ENCODE measurements around the gene EPHX1.

EPHX1 gene

DNA sequence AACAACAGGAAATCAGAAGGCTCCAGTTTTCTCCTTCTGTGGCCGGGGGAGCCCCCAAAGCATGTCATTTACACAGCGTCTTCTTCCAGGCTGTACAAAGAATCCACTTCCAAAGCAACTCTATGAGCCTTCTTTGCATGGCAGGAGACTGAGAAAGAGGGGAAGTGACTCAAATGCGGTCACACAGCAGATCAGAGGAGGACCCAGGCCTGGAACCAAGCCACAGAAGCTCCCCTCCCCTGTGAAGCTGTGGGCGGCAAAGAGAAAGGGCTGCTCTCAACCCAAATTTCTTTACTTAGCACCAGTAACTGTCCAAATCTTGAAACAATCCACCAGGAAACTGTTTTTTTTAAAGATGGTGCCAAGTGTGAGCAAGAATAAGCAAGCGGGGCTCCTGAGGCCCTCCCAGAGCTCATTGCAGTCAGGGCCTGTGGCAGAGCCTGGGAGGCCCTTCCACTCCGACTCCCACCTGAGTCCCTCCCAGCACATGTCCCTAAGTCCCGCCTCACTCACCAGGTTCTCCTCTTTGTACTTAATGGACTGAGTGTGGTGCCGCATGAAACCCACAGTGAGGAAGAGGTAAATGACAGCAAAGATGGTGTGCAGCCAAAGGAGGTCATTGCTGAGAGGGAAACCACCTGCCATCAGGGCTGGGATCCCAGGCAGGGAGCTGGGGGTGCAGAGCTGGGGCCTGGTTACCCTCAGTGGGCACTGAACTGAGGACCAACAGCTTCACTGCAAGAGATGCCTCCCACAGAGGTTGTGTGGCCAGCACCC is 56.3 kb downstream of the EPHX1 start:
- DNase-seq, result no peak

GRCh38 chr1:225866981-225867380 is 57.1 kb downstream of the EPHX1 start:
- no peak for DNase-seq

GRCh38 chr1:225868631-225869330 is 58.9 kb downstream of the EPHX1 start:
- no peak for DNase-seq

- DNase-seq, result no peak
Measured at GRCh38 chr1:225870911-225871310, 61.0 kb downstream of the EPHX1 start.

- no peak for DNase-seq
Measured at GRCh38 chr1:225871359-225872074, 61.6 kb downstream of the EPHX1 start.

DNA sequence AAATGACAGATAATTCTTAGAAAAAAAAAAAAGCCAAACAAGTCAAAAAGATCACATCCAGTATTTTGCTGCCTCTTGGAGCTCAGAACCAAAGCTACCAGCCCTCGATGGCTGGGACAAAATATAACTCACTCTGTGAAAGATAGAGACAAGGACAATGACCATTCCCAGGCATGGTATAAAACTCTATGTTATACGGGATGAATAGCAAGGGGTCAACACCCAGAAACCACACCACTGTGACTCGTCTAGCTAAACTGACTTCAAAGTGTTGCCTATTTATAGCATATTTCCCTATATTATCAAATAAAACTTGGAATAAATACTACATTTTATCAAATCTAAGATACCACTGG is 62.1 kb downstream of the EPHX1 start:
- no peak for DNase-seq

GRCh38 chr1:225873281-225873850 is 63.4 kb downstream of the EPHX1 start:
- no peak for DNase-seq

GRCh38 chr1:225874431-225874830 is 64.5 kb downstream of the EPHX1 start:
- DNase-seq, result no peak

DNA sequence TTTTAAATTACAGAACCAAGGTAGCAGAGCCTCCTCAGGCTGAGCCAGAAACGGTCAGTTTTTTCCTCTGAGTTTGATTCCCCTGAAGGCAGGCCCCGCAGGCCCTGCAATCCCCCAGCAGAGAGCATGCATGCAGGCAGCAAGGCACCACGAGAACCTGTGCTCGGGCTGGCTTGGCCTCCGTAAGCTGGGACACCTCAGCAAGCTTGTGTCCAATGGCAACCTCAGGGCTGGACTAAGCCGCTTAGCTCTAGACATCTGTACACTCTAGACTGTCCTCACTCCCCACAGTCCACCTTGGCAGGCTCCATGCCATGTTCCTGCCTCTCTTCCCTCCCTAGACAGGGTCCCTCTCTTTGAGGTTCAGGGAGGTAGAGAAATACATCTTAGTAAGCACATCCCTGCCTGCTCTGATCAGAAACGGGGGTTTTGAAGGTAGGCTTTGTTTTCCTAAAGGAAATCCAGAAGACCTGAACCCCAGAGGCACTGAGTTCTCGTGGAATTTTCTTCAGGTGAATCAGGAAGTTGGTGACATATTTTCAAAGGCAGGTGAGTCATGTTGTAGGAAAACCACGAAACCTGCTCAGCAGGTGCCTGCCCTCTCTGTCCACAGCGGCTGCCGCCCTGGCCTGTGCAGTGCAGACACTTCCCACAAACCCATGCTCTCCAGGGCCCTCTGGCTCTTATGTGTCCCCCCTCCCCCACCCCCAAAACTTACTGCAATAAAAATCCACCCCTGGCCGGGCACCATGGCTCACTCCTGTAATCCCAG is 65.3 kb downstream of the EPHX1 start:
- no peak for DNase-seq

GRCh38 chr1:225876900-225877510 is 67.1 kb downstream of the EPHX1 start:
- DNase-seq, result no peak

- no peak for DNase-seq
Measured at GRCh38 chr1:225877580-225877979, 67.7 kb downstream of the EPHX1 start.

GRCh38 chr1:225878282-225878681 is 68.4 kb downstream of the EPHX1 start:
- DNase-seq, result no peak

DNA sequence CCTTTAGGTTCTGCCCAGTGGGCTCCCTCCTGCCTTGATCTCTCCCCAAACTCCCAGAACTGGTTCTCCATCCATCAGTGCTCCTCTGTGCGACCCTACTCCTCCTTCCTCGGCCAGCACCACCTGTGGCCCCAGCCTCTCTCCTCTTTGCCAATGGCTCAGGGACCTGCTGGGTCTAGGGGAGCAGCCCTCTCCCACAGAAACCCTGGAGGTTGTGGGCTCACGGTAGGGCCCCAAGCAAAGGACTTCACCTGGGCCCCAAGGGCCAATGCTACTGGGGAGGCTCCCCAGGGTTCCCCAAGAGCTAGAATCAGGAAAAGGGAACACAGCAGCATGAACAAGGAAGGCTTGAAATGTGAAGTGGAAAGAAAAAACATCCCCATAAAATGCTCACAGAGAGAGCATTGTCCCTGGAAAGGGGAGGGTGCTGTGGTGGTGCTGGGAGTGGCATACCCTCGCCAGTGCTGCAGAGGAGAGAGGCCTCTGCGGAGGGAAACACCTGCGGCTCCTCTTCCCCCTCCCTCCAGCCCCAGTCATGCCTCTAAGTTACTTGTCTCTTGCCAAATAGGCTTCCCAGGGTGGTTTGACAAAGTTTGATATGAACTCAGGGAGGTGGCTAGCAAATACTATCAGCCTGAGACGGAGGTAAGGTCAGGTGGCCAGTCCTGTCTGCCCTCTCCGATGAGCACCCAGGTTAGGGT is 69.7 kb downstream of the EPHX1 start:
- DNase-seq, result no peak

GRCh38 chr1:225880222-225880588 is 70.3 kb downstream of the EPHX1 start:
- no peak for DNase-seq

- DNase-seq, result no peak
Measured at GRCh38 chr1:225880636-225881035, 70.7 kb downstream of the EPHX1 start.

- DNase-seq, result no peak
Measured at GRCh38 chr1:225881081-225881958, 71.4 kb downstream of the EPHX1 start.

- DNase-seq, result peak; percentile 68
Measured at GRCh38 chr1:225881959-225882693, 72.2 kb downstream of the EPHX1 start, which contains the start of gene TMEM63A. Gene TMEM63A, minus strand, starts transcription at chr1:225882380. Its CDS starts 4,800 bp downstream, at chr1:225877580.

- no peak for DNase-seq
Measured at GRCh38 chr1:225882694-225883615, 73.0 kb downstream of the EPHX1 start.

All from amniotic stem cell (primary cell).